Measurements from ENCODE around the gene FAM118A.

GRCh38 chr22:45308391-45308956, 1.3 kb upstream of the FAM118A start:
- TF ChIP-seq CTCF (IDR thresholded peaks at IDR 0.05) = no peak
- no peak for TF ChIP-seq POLR2A (IDR thresholded peaks at IDR 0.05)
- TF ChIP-seq POLR2AphosphoS5 (IDR thresholded peaks at IDR 0.05) = no peak
- TF ChIP-seq EP300 (IDR thresholded peaks at IDR 0.05) = no peak

Data from stomach (tissue), 4 donors.